GM12891 (cell line): ENCODE data around the gene TNFRSF12A.

ENCODE experiments used
- DNase-seq: peaks from one replicate; pipeline ENCODE4 v3.0.0; 2011; ENCODE audit warnings: low spot score; ENCODE audit not compliant: insufficient read length
- FAIRE-seq: peaks from 2 replicates; lab custom pipeline; 2011; peaks lifted over from hg19 to GRCh38; lab: Jason Lieb, UNC
- PAX5 ChIP-seq: IDR thresholded peaks from 2 replicates; pipeline ENCODE4 v1.6.1; 2011; ENCODE audit warnings: low read length, moderate library complexity, mild to moderate bottlenecking; ENCODE audit not compliant: insufficient read depth, severe bottlenecking
- POLR2A ChIP-seq: IDR thresholded peaks from 2 replicates; pipeline ENCODE4 v1.6.1; 2011; ENCODE audit warnings: low read depth, low read length, control low read depth
- POLR2AphosphoS5 ChIP-seq: IDR thresholded peaks from 2 replicates; pipeline ENCODE4 v1.6.1; 2011; ENCODE audit warnings: low read depth, low read length, control low read depth
- POU2F2 ChIP-seq: IDR thresholded peaks from 2 replicates; pipeline ENCODE4 v1.6.1; 2011; ENCODE audit warnings: low read depth, mild to moderate bottlenecking, control low read depth, low read length, moderate library complexity
- SPI1 ChIP-seq: IDR thresholded peaks from 2 replicates; pipeline ENCODE4 v1.6.1; 2011; ENCODE audit warnings: low read depth, low read length, control low read depth
- TAF1 ChIP-seq: IDR thresholded peaks from 2 replicates; pipeline ENCODE4 v1.6.1; 2011; ENCODE audit warnings: low read depth, low read length, control low read depth

TNFRSF12A gene

GRCh38 chr16:3029491-3030221, 9.5 kb downstream of the TNFRSF12A start:
- DNase-seq = no peak
- TF ChIP-seq POLR2A = no peak
- TF ChIP-seq SPI1 = no peak
- TF ChIP-seq PAX5 = no peak
- TF ChIP-seq POLR2AphosphoS5 = no peak
- TF ChIP-seq TAF1 = no peak
- no peak for TF ChIP-seq POU2F2
- peak; percentile 77 for FAIRE-seq

DNA sequence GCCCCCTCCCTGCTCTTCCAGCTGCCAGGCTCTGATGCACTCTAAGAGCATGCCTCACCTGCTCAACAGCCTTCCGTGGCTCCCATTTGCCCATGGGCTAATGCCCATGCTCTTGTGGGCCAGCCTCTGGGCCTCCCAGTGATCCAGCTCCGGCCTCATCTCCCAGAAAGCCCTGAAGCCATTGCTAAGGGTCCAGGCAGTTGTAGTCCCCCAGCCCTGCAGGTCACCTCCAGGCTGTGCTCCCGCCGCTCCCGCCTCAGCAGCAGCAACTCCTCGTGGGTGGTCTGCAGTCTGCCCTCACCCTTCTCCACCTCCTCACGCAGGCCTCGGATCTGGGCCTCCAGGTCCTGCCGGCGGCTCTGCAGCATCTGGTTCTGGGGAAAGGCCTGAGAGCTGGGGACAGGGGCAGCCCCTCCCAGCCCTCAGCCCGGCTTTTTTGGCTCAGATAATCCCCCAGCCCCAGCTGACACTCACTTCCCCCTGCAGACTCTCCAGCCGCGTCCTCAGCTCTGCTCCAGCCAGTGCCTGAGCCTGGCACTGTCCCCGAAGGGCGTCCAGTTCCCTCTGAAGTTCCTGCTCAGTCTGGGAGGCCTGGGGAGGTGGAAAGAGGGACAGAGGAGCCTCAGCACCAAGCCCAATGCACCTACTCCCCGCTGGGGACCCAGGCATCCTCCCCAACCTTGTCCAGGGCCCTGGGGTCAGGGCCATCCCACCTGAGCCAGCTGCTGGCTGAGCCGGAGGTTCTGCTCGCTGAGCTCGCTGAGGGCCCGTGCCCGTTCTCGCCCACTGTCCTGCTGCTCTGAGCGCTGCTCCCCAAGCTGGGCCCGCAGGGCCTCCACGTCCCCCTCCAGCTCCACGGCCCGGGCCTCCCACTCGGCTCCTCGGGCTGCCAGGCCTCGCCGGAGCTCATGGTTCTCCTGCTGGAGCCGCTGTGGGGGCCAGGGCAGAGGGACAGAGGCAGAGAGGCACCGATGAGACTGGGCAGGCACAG, 10.3 kb downstream of the TNFRSF12A start:
- no peak for FAIRE-seq

GRCh38 chr16:3032624-3033023, 12.5 kb downstream of the TNFRSF12A start:
- DNase-seq (no peak), FAIRE-seq (no peak)
- TF ChIP-seq SPI1 (no peak), POLR2A (no peak), POU2F2 (no peak), POLR2AphosphoS5 (no peak), TAF1 (no peak), PAX5 (no peak)

More for the DNA sequence above, 10.3 kb downstream of the TNFRSF12A start:
- DNase-seq = no peak
- no peak for TF ChIP-seq SPI1
- TF ChIP-seq PAX5 = no peak
- no peak for TF ChIP-seq POU2F2
- TF ChIP-seq POLR2A = no peak
- TF ChIP-seq TAF1 = no peak

DNA sequence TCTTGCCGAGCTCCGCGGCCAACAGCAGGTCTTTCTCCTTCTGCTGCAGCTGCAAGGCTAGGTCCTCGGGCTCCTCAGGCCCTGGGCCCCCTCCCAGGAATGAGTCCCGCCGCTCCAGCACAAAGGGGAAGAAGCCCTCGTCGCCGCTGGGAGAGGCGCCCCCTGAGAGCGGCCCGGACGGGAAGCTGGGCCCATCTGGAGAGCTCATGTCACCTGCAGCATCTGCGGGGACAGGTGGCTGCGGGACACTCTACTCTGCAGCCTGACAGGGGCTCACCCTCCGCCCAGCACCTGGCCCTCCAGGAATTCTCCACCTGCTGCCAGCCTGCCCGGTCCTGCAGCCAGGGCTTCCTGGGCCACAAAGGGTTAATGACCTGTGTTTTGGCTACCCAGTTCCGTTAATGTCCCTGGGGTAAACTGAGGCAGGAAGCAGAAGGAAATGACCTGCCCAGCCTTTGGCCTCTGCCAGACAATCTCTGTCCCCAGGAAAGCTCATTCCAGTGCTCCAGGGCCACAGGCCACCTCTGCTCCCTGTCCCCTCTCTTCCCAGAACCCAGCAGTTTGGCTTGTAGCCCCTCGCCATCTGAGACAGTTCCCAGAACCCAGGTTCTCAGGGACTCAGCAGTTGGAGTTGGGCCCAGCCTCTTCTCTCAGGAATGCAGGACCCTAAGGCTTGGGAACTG, 15.3 kb downstream of the TNFRSF12A start:
- DNase-seq = no peak
- no peak for FAIRE-seq
- TF ChIP-seq PAX5 (no peak), TAF1 (no peak), SPI1 (no peak), POU2F2 (no peak)

DNA sequence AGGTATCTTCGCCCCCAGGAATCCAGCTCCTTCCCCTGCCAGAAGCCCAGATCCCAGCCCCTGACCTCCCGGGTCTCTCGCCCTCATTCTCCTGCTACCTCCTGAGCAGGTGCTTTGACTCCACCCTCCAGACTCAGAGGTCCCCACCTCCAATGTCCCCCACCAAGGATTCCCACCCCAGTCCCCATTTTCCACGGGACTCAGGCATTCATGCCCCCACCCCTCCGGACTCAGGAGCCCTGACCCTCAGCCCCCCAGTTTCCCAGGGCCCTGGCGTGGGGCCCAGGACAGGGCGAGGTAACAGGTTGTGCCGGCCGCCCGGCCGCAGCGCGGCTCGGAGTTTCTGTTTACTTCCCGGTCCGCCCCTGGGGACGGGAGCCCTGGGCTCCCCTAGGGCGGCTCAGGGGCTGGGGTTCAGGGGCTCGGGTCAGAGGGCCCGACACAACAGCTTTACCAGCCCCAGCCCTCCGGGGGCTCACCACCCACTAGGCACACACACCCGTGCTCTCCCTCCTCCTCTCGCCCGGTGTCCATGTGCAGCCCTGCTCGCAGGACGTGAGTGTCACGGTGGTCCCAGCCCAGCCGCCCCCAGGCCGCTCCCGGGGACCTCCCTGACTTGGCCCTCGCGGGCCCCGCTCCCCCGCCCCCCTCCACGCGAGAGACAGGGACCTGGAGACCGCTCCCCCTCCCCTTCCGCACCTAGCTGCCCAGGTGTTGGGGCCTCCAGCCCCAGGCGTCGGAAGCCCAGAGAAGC, 16.0 kb downstream of the TNFRSF12A start:
- DNase-seq (no peak), FAIRE-seq (no peak)
- TF ChIP-seq PAX5 = no peak
- TF ChIP-seq POLR2AphosphoS5 = no peak
- TF ChIP-seq TAF1 = no peak
- TF ChIP-seq POLR2A = no peak
- no peak for TF ChIP-seq SPI1
- TF ChIP-seq POU2F2 = no peak

GRCh38 chr16:3036726-3037315, 16.7 kb downstream of the TNFRSF12A start, which contains the start of gene BICDL2:
TSS of gene BICDL2 (minus strand) at chr16:3036944. CDS start at chr16:3035496, 1,448 bp downstream.
- TF ChIP-seq PAX5 (no peak), POLR2A (no peak), POLR2AphosphoS5 (no peak), POU2F2 (no peak), TAF1 (no peak), SPI1 (no peak)
- FAIRE-seq (no peak), DNase-seq (no peak)

DNA sequence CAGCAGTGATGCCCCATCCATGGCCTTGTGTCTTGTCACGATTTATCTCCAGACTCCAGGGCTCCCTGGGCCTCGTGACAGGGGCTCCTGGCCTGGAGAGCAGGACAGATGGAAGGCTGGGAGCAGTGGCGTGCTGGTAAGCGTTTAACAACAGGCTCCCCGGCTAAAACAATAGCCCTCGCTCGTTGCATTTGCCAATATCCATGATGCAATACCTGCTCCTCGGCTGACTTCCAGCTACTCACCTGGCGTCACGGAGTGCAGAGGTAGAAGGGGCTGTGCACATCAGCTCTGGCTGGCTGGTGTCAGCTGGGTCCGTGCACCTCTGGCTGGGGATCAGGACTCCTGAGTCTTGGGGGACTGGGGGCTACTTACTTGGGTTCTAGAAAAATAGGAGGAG, 18.1 kb downstream of the TNFRSF12A start:
- no peak for FAIRE-seq
- no peak for TF ChIP-seq PAX5
- TF ChIP-seq POLR2AphosphoS5 = no peak
- no peak for TF ChIP-seq POLR2A
- no peak for TF ChIP-seq TAF1
- TF ChIP-seq SPI1 = no peak
- TF ChIP-seq POU2F2 = no peak
- no peak for DNase-seq

DNA sequence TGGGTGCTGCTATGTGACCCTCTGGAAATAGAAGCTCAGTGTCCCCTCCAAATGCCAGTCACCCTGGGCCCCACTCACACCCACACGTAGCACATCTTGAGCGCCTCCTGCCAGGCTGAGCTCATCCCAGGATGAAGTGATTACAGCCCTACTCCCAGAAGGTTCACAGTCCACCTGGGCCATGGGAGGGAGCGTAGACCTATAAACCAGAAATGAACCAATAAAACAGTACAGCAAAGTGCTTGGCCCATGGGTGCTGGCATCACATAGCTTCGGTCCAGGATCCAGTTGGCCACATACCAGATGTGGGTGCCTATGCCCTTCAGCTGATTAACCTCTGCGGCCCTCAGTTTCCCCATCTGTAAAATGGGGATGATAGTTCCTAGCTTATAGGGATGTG, 18.7 kb downstream of the TNFRSF12A start:
- no peak for DNase-seq
- TF ChIP-seq POLR2A = no peak
- TF ChIP-seq POLR2AphosphoS5 = no peak
- no peak for TF ChIP-seq SPI1
- TF ChIP-seq PAX5 = no peak
- TF ChIP-seq TAF1 = no peak
- no peak for TF ChIP-seq POU2F2
- no peak for FAIRE-seq

DNA sequence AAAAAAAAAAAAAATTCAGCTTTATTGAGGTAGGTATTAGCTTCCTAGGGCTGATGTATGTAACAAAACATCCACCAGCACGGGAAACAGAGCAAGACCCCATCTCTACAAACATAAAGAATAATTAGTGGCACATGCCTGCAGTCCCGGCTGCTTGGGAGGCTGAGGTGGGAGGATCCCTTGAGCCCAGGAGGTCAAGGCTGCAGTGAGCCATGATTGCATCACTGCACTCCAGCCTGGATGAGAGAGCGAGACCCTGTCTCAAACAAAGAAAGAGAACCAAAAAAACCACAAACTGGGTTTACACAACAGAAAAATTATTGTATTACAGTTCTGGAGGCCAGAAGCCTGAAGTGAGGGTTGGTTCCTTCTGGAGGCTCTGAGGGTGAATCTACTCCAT, 22.2 kb downstream of the TNFRSF12A start:
- no peak for FAIRE-seq
- no peak for DNase-seq

More for the DNA sequence above, 22.2 kb downstream of the TNFRSF12A start:
- TF ChIP-seq POLR2A (no peak), POU2F2 (no peak), PAX5 (no peak), TAF1 (no peak), SPI1 (no peak), POLR2AphosphoS5 (no peak)
